Osteocyte (in vitro differentiated cells): Measurements from ENCODE around the gene KLK6. TPM values are rescaled to one million over a fixed set of nuclear protein-coding genes. Genes with fewer than 3 reads are reported as not detected.

Experiments
- DNase-seq: peaks from one replicate; pipeline ENCODE4 v3.0.0; 2021; ENCODE audit warnings: mixed read lengths; ENCODE audit not compliant: unreplicated experiment; ENCODE audit errors: extremely low spot score
- H3K27ac Mint-ChIP-seq: one replicate; pipeline ENCODE4 v1.8.0; 2021; ENCODE audit warnings: mild to moderate bottlenecking, mixed read lengths; ENCODE audit not compliant: unreplicated experiment
- H3K27me3 Mint-ChIP-seq: one replicate; pipeline ENCODE4 v1.8.0; 2021; ENCODE audit warnings: mixed read lengths; ENCODE audit not compliant: unreplicated experiment
- H3K36me3 Mint-ChIP-seq: one replicate; pipeline ENCODE4 v1.8.0; 2021; ENCODE audit warnings: mixed read lengths; ENCODE audit not compliant: unreplicated experiment
- H3K4me1 Mint-ChIP-seq: one replicate; pipeline ENCODE4 v1.8.0; 2021; ENCODE audit warnings: mixed read lengths; ENCODE audit not compliant: unreplicated experiment
- H3K4me3 Mint-ChIP-seq: one replicate; pipeline ENCODE4 v1.8.0; 2021; ENCODE audit warnings: mild to moderate bottlenecking, moderate library complexity, mixed read lengths; ENCODE audit not compliant: unreplicated experiment
- H3K9me3 Mint-ChIP-seq: one replicate; pipeline ENCODE4 v1.8.0; 2021; ENCODE audit warnings: mixed read lengths; ENCODE audit not compliant: unreplicated experiment
- CTCF ChIP-seq: fragments of 200-600 bp; sonication (generic); IDR thresholded peaks from 2 replicates; pipeline ENCODE4 v1.5.0; 2021; ENCODE audit warnings: antibody characterized with exemption, mild to moderate bottlenecking, moderate library complexity
- total RNA-seq: library from RNA; stranded (reverse); gene quantifications from 2 replicates; pipeline ENCODE4 v1.2.1, GENCODE V29; 2021

The KLK6 gene
- total RNA-seq, 1 donor from 2014 or later: not detected

- no peak for TF ChIP-seq CTCF
- Mint-ChIP-seq H3K4me3 (no peak overlapping the region), H3K9me3 (peaks cover 5% of the 10 kb centered on the region), H3K36me3 (no peaks in the 10 kb centered on the region), H3K27ac (no peak overlapping the region), H3K4me1 (no peaks in the 10 kb centered on the region), H3K27me3 (no peaks in the 10 kb centered on the region)
- no peak for DNase-seq
Measured at GRCh38 chr19:51002089-51002532, 32.7 kb upstream of the KLK6 start.

GRCh38 chr19:51001515-51001914, 32.1 kb upstream of the KLK6 start, which contains the start of gene KLK8:
KLK8 (minus strand) TSS chr19:51001604; CDS start chr19:51001167, 437 bp downstream.
- DNase-seq: no peak
- no peaks in the 10 kb centered on the region for H3K27me3 Mint-ChIP-seq
- H3K36me3 Mint-ChIP-seq: no peaks in the 10 kb centered on the region
- no peak within 1 kb of the TSS for H3K27ac Mint-ChIP-seq
- H3K4me3 Mint-ChIP-seq: no peak within 1 kb of the TSS
- no peaks in the 10 kb centered on the region for H3K4me1 Mint-ChIP-seq
- TF ChIP-seq CTCF: no peak
- H3K9me3 Mint-ChIP-seq: peaks cover 5% of the 10 kb centered on the region

- no peak overlapping the region for H3K4me3 Mint-ChIP-seq
- no peak for DNase-seq
- TF ChIP-seq CTCF: no peak
- H3K9me3 Mint-ChIP-seq: peaks cover 5% of the 10 kb centered on the region
- H3K27me3 Mint-ChIP-seq: no peaks in the 10 kb centered on the region
- H3K36me3 Mint-ChIP-seq: no peaks in the 10 kb centered on the region
- no peak overlapping the region for H3K27ac Mint-ChIP-seq
- no peaks in the 10 kb centered on the region for H3K4me1 Mint-ChIP-seq
Measured at GRCh38 chr19:51000981-51001380, 31.6 kb upstream of the KLK6 start.

- no peak for TF ChIP-seq CTCF
- no peak overlapping the region for H3K27ac Mint-ChIP-seq
Measured at GRCh38 chr19:51000426-51000825, 31.0 kb upstream of the KLK6 start.

GRCh38 chr19:50998686-50999085, 29.3 kb upstream of the KLK6 start:
- H3K36me3 Mint-ChIP-seq: no peaks in the 10 kb centered on the region
- H3K9me3 Mint-ChIP-seq: peaks cover 9% of the 10 kb centered on the region
- no peak for DNase-seq
- no peaks in the 10 kb centered on the region for H3K4me1 Mint-ChIP-seq
- no peak for TF ChIP-seq CTCF
- no peaks in the 10 kb centered on the region for H3K27me3 Mint-ChIP-seq
- H3K4me3 Mint-ChIP-seq: no peak overlapping the region
- H3K27ac Mint-ChIP-seq: no peak overlapping the region

More at GRCh38 chr19:51000426-51000825, 31.0 kb upstream of the KLK6 start:
- Mint-ChIP-seq H3K27me3 (no peaks in the 10 kb centered on the region), H3K4me3 (no peak overlapping the region), H3K9me3 (peaks cover 5% of the 10 kb centered on the region), H3K36me3 (no peaks in the 10 kb centered on the region), H3K4me1 (no peaks in the 10 kb centered on the region)
- DNase-seq: no peak
